ENCODE results near the gene UPP2. TPM values are rescaled to one million over a fixed set of nuclear protein-coding genes. Genes with fewer than 3 reads are reported as not detected.

UPP2 gene
- total RNA-seq, 4 donors from 2014 or later, result not detected

- H3K4me3 ChIP-seq, result no peak overlapping the region
- DNase-seq (ENCODE audit: low spot score in 2 of 2), result no peak
- no peak overlapping the region for H3K27ac ChIP-seq
- WGBS, 2 donors, result 92 to 93% methylated on average over 5 of the region's 5 CpGs
- H3K4me1 ChIP-seq, result no peaks in the 10 kb centered on the region
- H3K36me3 ChIP-seq, result no peaks in the 10 kb centered on the region
- peaks cover 0 to 7% (median 0%) of the 10 kb centered on the region in 4 donors for H3K9me3 ChIP-seq
- no peaks in the 10 kb centered on the region for H3K27me3 ChIP-seq
- no peak for TF ChIP-seq POLR2A (IDR thresholded peaks at IDR 0.05)
- TF ChIP-seq EP300 (IDR thresholded peaks at IDR 0.05), result no peak
- no peak for TF ChIP-seq CTCF (IDR thresholded peaks at IDR 0.05)
Measured at GRCh38 chr2:158061763-158062162, 39.9 kb upstream of the UPP2 start.

GRCh38 chr2:158066046-158066713 is 35.5 kb upstream of the UPP2 start:
- DNase-seq (ENCODE audit: low spot score in 2 of 2), result no peak
- Histone ChIP-seq H3K27ac (no peak overlapping the region), H3K9me3 (peaks cover 0 to 7% (median 0%) of the 10 kb centered on the region in 4 donors), H3K4me3 (no peak overlapping the region), H3K36me3 (no peaks in the 10 kb centered on the region), H3K27me3 (no peaks in the 10 kb centered on the region), H3K4me1 (no peaks in the 10 kb centered on the region)
- WGBS, 2 donors, result 90 to 93% methylated on average over 3 of the region's 3 CpGs
- TF ChIP-seq CTCF (IDR thresholded peaks at IDR 0.05), result no peak
- no peak for TF ChIP-seq POLR2A (IDR thresholded peaks at IDR 0.05)

- TF ChIP-seq EP300 (IDR thresholded peaks at IDR 0.05) (no peak), CTCF (IDR thresholded peaks at IDR 0.05) (no peak), POLR2A (IDR thresholded peaks at IDR 0.05) (no peak)
- no peak for DNase-seq (ENCODE audit: low spot score in 2 of 2)
- peaks cover 0 to 2% (median 0%) of the 10 kb centered on the region in 4 donors for H3K9me3 ChIP-seq
- no peaks in the 10 kb centered on the region for H3K4me1 ChIP-seq
- no peak overlapping the region for H3K4me3 ChIP-seq
- H3K27ac ChIP-seq, result no peak overlapping the region
- 91 to 94% methylated on average over 5 of the region's 5 CpGs for WGBS, 2 donors
- H3K36me3 ChIP-seq, result no peaks in the 10 kb centered on the region
- no peaks in the 10 kb centered on the region for H3K27me3 ChIP-seq
Measured at GRCh38 chr2:158071018-158071417, 30.7 kb upstream of the UPP2 start.

- Histone ChIP-seq H3K27ac (no peak overlapping the region), H3K27me3 (no peaks in the 10 kb centered on the region), H3K4me3 (no peak overlapping the region), H3K4me1 (no peaks in the 10 kb centered on the region), H3K9me3 (peaks cover 0 to 12% (median 5%) of the 10 kb centered on the region in 4 donors), H3K36me3 (no peaks in the 10 kb centered on the region)
- TF ChIP-seq EP300 (IDR thresholded peaks at IDR 0.05), result no peak
- no peak for TF ChIP-seq CTCF (IDR thresholded peaks at IDR 0.05)
- TF ChIP-seq POLR2A (IDR thresholded peaks at IDR 0.05), result no peak
- WGBS, 2 donors, result 80 to 83% methylated on average over 1 of the region's 1 CpG
- DNase-seq (ENCODE audit: low spot score in 2 of 2), result no peak
Measured at GRCh38 chr2:158072361-158072760, 29.3 kb upstream of the UPP2 start.

- Histone ChIP-seq H3K36me3 (no peaks in the 10 kb centered on the region), H3K27ac (no peak overlapping the region), H3K9me3 (peaks cover 0 to 17% (median 5%) of the 10 kb centered on the region in 4 donors), H3K27me3 (no peaks in the 10 kb centered on the region), H3K4me3 (no peak overlapping the region), H3K4me1 (no peaks in the 10 kb centered on the region)
- 22 to 37% methylated on average over 3 of the region's 3 CpGs for WGBS, 2 donors
- no peak for TF ChIP-seq CTCF (IDR thresholded peaks at IDR 0.05)
- no peak for TF ChIP-seq EP300 (IDR thresholded peaks at IDR 0.05)
- TF ChIP-seq POLR2A (IDR thresholded peaks at IDR 0.05), result no peak
- DNase-seq (ENCODE audit: low spot score in 2 of 2), result no peak
Measured at GRCh38 chr2:158079672-158080071, 22.0 kb upstream of the UPP2 start.

Measured in tibial nerve (tissue), 4 donors.